Stimulated activated CD8-positive, alpha-beta memory T cell treated with anti-CD3 and anti-CD28 coated beads, Interleukin-4, amount 100 ng/mL, for 1 hour (primary cell): ENCODE measurements around the gene EFCAB9.
A peak's percentile ranks its signal among the peaks of the same experiment; 100 is the strongest.
"Not testable (repeated sequence)": the region's sequence is repeated elsewhere in the genome, so short reads cannot be mapped to it uniquely, and the experiment has no call there.

Experiments used
- DNase-seq, 2 donors: peaks; one replicate each; pipeline ENCODE4 v3.0.0-alpha.2; 2020; ENCODE audit warnings: low read depth in 2 of 2, low spot score in 1 of 2

Gene EFCAB9

DNA sequence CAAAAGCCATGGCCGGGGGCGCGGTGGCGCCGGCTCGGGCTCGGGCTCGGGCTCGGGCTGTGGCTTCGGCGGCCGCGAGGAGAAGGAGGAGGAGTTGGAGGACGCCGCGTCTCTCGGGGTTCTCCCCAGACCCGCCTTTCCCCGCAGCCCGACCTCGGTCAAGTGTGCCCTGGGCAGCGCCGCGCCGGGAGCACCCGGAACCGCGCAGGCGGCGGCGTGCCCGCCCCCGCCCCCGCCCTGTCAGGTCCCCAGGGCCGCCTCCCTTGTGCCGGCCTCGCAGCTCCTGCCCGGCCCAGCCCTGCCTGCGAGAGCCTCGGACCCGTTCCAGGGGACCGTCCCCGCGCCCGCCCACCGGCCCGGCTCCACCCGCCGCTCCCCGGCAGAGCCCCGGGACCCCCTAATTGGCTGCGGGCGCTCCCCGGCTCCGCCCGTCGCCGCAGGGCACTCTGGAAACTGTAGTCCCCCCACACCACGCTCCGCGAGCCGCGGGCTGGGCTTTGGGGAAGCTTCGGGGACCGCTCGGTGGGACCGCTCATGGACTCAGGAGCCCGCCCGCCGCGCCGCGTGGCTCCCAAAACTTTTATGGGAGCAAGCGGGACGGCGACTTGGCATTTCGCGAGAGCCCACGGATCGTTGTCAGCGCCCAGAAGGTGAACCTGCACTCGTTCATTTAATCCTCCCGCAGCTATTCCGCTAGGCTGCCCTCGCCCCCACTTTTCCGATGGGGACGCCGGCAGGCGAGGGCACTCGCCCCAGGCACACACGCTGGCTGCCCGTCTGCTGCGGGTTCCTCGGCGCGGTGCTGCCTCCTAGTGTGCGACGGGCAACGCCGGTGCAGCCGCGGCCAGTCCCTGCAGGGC, 5.7 kb upstream of the EFCAB9 start, which contains the start of gene STK10:
Gene STK10, minus strand, starts transcription at position 192 of the 860 bp plus-strand sequence. Its CDS starts 182 bp downstream, at position 10.
- peak; percentile 73 to 80 for DNase-seq

DNA sequence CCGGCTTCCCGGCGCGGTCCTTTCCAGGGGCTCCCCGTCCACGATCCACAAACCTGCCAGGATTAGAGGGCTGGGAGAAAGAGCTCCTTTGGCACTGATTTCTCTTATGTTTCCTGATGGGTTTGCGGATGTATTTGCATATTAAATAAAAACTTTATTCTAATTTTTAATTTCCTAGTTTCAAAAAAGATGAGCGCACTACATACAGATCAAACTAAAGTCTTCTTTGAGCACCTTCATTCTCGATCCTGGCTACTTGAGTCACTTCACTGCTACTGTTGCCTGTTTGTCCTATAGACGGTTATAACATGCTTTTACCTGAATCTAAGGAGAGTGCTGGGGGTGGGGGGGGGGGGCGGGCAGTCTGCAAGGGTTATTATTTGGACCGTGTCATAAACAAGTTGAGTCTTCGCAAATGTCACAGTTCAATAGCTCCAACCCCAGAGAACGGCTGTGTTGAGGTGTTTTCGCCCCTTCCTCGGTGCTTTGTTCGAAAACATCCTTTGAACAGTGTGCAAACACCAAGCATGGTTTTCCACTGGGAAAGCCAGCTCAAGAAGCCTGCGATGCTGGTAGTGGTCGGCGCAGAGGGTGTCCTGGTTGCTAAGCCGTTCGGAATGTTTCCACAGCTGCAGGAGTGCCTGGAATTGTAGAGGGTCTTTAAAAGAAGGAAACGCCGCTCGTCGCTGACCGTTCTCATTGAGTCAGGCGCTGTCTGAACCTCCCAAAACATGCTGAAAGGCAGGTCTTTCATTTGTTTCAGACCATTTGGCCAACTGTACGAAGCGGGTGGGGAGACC, 4.9 kb upstream of the EFCAB9 start:
- no peak for DNase-seq

DNA sequence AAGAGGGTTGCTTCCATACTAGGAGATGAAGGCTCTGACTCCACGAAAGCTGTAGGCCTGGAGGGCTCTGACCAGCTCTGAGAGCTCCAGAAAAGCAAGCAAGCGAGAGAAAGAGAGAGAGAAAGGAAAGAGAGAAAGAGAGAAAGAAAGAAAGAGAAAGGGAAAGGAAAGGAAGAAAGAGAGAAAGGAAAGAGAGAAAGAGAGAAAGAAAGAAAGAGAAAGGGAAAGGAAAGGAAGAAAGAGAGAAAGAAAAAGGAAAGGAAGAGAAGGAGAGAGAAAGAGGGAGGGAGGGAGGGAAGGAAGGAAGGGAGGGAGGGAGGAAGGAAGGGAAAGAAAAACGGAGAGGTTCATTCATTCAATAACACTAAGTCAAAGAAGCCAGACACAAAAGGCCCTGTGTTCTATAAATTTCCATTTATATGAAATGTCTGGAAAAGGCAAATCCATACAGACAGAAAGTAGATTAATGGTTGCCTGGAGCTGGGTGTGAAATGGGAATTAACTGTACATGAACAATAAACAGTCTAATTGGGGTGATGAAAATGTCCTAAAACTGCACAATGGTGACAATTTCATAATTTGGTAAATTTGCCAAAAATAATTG, 4.2 kb upstream of the EFCAB9 start:
- no peak for DNase-seq

DNA sequence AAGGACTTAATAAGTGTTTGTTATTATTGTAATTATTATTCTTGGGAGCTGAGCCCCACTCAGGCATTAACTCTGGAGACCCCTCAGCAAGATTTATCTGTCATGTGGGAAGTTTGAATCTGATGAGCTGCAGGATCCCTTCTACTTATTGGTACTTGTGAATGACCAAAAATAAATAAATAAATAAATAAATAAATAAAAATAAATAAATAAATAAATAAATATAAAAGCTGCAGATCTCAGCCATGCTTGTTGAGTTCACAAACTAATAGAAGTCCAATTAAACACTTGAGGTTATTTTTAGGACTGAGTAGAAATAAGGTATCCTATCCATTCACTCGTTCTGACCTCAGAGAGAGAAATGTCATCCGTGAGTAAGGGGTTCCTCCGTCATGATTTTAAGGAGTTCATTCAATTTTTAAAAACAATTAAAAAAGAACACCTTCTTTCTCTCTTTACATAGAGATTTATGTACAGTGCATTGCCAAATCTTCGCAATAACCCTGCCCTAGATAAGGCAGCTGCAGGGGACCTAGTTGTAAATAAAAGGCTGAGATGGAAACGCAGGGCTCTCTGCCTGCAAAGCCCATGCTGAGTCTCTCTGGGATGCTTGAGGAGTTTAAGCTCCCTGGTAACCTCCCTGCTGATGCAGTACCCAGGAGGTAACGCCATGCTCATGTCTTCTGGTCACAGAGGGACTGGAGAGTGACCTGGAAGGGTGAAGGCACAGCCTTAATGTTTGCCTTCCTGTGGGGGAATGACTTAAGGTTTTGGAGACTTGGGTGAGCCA, 1.2 kb downstream of the EFCAB9 start:
- DNase-seq: no peak

DNA sequence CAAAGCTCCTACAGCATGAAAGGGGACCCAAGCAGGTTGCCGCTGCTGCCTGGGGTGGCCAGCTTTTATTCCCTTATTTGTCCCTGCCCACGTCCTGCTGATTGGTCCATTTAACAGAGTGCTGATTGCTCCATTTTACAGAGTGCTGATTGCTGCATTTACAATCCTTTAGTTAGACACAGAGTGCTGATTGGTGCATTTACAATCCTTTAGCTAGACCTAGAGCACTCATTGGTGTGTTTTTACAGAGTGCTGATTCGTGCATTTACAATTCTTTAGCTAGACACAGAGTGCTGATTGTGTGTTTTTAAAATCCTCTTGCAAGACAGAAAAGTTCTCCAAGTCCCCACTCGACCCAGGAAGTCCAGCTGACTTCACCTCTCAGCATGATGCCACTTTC, 3.8 kb downstream of the EFCAB9 start:
- not testable (repeated sequence) for DNase-seq

DNA sequence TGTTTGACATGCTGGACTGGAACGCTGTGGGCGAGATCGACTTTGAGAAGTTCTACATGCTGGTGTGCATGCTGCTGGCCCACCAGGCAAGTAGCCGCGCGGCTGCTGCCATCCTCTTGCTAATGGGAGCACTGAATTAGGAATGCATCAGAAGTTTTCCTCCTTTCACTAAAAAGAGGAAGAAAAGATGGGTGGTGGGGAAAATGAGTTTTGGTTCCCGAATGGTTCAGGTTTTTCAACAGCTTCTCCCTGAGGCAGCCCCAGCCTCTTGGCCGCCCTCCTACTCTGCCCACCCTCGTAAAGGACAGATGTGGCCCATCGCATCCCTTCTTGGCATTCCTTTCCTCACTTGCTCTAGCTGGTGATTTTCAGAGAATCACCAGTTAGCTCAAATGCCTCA, 5.5 kb downstream of the EFCAB9 start:
- no peak for DNase-seq

DNA sequence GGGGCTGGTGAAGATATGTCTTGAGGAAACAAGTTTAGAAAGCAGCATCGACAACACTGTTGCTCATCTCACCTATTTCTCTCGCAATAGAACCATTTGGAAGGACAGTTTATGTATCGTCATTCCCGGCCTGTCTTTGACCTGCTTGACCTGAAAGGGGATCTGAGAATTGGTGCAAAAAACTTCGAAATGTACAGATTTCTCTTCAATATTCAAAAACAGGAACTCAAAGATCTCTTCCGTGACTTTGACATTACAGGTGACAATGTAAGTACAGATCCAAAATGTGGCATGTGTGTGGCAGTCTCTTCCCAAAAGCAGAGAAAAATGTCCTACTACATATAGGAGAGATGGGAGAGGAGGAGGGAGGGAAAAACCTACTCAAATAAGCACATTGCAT, 6.5 kb downstream of the EFCAB9 start:
- no peak for DNase-seq

DNA sequence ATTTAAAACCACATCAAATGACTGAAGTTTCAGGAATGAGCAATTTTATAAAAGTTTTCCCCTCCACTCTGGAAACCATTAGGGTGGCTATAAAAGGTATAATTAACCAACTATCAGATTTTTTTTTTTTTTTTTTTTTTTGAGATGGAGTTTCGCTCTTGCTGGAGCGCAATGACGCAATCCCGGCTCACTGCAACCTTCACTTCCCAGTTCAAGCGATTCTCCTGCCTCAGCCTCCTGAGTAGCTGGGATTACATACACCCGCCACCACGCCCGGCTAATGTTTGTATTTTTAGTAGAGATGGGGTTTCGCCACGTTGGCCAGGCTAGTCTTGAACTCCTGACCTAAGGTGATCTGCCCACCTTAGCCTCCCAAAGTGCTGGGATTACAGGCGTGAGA, 12.0 kb downstream of the EFCAB9 start:
- DNase-seq: not testable (repeated sequence)

DNA sequence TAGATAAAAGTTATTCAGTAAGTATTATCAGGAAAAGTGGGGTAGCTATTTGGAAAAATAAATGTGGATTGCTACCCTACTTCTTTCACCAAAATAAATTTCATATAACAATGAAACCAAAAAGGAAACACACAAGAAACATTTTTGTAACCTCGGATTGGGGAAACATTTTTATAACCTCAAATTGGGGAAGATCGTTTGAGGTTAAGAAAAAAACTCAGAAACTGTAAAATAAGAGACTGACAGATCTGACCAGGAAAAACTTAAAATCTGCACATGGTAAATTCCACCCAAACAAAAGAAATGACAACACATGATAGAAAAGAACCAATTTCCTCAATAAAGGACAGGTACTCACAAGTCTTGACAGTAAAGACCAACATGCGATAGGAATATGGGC, 13.5 kb downstream of the EFCAB9 start:
- DNase-seq: no peak

DNA sequence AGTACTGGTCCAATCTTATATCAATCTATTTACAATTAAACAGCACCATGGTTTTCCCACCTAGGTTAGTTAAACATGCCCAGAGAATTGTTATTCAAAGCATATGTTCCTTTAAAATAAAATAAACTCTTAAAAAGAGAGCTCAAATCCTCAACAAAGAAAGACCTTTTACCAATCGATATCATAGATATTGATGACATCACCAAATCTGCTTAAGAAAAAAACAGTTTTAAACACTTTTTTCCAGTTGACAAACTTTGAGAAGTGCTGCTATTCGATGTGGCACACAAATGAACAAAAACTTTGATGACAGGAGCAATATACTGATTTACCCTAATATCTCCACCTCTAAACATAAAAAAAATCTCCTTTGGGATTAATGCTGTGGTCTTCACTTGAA, 15.7 kb downstream of the EFCAB9 start:
- no peak for DNase-seq

DNA sequence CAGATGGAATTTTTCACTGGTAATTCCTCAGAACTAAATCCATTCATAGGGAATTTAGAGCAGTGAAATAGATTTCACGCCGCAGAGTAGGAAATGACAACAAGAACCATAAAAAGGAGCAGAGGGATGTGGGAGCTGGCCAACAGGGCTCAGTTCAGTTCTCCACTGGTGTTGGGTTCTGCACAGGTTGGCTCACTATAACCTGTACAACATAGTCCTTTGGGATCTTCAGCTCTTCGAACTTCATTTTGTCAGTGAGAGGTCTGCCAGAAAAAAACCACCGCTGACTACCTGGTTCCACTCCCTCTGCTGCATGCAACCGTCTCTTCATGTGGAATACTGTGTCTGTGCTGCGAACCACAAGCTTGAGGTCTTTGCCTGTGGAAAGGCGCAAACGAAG, 17.7 kb downstream of the EFCAB9 start:
- no peak for DNase-seq

DNA sequence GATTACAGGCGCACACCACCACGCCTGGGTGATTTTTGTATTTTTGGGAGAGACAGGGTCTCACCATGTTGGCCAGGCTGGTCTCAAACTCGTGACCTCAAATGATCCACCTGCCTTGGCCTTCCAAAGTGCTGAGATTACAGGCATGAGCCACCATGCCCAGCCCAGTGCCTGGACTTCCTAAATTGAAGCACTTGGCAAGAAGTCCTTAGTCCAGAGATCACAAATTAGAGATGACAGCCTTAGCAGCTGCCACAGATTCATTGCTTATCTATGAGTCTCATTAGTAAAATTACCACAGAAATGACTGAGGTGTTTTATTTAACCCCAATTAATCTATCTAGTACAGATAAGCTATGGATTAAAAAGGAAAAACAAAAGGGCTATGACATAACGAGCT, 19.2 kb downstream of the EFCAB9 start:
- no peak for DNase-seq

DNA sequence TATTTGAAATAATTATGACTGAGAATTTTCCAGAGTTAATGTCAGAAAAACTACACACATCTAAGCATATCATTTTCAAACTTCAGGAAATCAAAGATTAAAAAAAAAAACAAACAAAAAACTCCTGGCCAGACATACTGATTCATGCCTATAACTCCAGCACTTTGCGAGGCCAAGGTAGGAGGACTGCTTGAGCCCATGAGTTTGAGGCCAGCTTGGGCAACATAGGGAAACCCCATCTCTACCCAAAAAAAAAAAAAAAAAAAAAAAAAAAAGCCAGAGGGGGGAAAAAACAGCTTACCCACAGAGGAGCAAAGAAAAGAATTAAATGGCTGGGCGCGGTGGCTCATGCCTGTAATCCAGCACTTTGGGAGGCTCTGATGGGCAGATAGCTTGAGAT, 22.4 kb downstream of the EFCAB9 start:
- DNase-seq: no peak

DNA sequence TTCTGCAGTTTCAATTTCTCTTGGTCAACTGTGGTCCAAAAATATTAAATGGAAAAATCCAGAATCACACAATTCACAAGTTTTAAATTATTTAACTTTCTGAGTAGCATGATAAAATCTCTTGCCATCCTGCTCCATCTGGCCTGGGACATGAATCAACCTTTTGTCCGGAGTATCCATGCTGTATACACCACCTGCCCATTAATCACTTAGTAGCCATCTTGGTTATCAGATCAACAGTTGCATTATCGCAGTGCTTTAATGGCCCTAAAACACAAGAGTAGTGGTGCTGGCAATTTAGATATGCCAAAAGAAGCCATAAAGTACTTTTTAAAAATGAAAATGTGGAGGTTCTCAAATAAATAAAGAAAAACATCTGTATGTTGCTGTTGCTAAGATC, 25.3 kb downstream of the EFCAB9 start:
- DNase-seq: no peak

DNA sequence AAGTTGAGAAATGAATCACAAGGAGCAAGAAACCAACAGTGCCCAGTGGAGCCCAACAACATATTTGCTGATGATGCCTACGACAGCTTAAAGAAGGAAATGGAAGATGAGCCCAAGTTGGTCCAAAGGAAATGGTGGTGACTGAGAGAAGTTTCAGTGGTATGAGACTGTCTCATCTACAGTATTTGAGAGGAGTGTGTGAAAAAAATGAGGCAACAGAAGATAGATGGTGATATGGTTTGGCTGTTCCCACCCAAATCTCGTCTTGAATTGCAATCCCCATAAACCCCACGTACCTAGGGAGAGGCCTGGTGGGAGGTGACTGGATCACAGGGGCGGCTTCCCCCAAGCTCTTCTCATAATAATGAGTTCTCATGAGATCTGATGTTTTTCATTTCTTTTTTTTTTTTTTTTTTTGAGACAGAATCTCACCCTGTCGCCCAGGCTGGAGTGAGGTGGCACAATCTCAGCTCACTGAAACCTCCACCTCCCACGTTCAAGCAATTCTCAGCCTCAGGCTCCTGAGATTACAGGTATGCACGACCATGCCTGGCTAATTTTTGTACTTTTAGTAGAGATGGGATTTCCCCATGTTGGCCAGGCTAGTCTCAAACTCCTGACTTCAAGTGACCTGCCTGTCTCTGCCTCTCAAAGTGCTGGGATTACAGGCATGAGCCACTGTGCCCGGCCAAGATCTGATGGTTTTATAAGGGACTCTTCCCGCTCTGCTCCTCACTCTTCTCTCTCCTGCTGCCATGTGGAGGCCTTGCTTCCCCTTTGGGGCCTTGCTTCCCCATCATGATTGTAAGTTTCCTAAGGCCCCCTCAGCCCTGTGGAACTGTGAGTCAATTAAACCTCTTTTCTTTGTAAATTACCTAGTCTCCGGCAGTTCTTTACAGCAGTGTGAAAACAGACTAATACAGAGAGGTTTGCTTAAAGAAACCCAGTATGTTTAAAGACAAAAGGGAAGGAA, 30.2 kb downstream of the EFCAB9 start:
- no peak for DNase-seq

DNA sequence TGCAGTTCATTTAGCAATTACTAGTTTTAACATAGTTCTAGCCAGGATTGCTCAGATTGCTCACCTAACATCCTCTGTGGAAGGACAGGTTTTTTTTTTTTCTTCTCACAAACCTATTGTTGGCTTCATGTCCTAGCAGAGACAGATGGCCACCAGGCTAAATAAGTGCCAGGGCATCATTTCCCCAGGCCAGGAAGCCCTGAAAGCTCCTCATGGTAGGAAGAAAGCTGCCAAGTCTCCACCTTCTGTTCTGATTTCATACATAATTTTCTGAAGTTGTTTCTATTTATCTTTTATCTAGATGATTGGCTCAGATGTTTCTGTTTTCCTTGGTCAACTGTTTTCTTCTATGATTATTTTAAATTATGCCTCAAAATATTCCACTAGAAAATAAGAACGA, 31.0 kb downstream of the EFCAB9 start:
- no peak for DNase-seq

DNA sequence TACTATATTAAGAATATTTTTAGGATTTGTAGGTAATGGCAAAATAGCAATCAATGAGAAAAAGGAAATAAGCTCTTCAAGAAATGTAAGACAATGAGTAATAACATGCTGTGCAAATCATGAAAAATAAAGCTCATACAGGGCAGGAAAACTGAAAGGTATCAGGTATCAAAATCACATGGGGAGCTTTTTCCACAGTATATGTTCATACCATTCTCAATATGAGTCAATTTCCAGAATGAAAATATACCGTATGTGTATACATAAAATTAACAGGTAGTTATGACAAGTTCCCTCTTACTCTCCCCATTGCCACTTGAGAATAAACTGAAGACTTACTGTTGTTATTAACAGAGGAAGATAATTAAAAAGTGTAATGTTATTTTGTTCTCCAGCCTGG, 35.9 kb downstream of the EFCAB9 start:
- DNase-seq: no peak

DNA sequence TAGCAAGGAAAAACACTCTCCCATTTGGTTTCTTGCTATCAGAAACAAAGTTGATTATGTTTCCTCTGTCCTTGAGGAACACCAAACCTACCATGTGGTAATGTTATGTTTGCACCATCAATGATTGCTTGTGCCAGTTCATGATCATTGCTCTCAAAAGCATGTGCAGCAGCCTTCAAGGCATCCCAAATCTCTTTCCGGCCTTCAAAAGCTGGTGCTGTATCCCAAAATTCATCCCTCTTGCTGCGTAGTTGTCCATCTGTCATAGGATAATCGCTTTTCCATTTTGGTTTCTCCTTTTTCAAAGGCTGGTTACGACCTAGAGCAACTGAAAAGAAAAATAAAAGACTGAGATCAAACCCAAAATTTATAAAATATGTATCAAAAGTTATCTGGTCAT, 40.1 kb downstream of the EFCAB9 start:
- DNase-seq: no peak

DNA sequence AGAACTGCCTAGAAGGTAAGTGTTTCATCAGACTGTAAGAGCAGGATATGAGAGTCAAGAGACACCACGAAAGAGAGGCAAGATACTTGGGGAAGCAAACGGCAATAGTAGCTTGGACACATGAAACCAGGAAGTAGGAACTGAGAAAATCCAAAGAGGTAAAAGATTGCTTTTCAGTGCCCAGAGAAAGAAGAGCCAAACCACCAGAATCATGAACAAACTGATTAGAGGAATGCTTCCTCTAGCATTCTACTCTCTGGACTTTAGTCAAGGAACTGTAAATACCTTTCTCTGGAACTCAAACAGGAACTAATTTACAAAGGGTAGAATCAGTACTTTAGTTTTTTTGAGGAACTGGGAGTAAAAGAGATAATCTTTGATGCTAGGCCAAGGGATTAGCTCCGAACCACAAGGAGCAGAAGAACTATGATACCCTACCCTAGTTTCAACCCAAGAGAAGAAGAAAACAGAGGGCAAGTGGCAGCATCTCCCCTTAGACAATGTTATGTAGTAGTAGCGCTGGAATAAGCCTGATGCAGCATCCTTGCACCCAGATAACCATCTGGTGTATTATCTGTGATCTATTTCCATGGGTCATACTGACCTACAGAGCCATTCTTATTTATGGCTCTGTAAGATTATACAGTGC, 41.3 kb downstream of the EFCAB9 start:
- DNase-seq: no peak
